Measurements from ENCODE around the gene ERLIN1. TPM values are rescaled to one million over a fixed set of nuclear protein-coding genes. Genes with fewer than 3 reads are reported as not detected.

ERLIN1 gene
- polyA plus RNA-seq, 4 donors: 6.5 to 88.5 (median 19.0) TPM

DNA sequence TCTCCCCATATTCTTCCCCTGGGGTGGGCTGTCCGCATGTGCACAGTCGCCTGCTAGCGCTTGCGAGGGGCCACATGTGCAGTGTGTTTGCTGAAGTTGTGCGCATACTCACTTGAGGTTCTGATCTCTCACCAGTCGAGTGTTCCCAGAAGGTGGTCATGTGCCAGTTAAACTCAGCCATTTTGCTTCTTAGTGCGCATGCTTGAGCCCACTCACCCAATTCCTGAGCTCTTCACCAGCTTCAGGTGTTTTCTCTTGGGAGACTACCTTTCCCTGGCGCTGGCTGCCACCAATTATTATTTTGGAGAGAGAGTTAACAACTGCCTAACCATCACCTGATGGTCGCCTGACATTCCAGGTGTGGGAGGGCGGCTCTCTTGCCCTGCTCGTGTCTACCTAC lies 79.0 kb downstream of the ERLIN1 start:
- WGBS, 3 donors: 80 to 82% (median 80%) methylated on average over 11 of the region's 11 CpGs
- FAIRE-seq: no peak

DNA sequence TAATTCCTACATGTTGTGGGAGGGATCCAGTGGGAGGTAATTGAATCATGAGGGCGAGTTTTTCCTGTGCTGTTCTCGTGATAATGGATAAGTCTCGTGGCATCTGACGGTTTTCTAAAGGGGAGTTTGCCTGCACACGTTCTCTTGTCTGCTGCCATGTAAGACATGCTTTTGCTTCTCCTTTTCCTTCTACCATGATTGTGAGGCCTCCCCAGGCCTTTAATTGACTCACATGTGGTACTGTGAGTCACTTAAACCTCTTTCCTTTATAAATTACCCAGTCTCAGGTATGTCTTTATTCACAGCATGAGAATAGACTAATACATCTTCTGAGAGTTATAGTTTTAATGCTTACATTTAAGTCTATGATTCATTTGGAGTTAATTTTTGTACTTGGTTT lies 81.5 kb downstream of the ERLIN1 start:
- no peak overlapping the region for H3K27ac ChIP-seq (ENCODE audit: low read depth in 1 of 3, low read length in 2 of 3)
- no peak for DNase-seq
- H3K27me3 ChIP-seq (ENCODE audit: control insufficient read depth in 3 of 3, insufficient read depth in 3 of 3, low read length in 3 of 3): peaks cover 0 to 3% (median 0%) of the 10 kb centered on the region in 3 donors
- WGBS, 3 donors: 84 to 91% (median 86%) methylated on average over 5 of the region's 5 CpGs
- H3K9me3 ChIP-seq (ENCODE audit: control insufficient read depth in 2 of 2, insufficient read depth in 1 of 2, low read depth in 1 of 2, low read length in 1 of 2): peaks cover 0 to 5% of the 10 kb centered on the region in 2 donors
- no peaks in the 10 kb centered on the region for H3K36me3 ChIP-seq (ENCODE audit: control insufficient read depth in 3 of 3, insufficient read depth in 2 of 3, low read depth in 1 of 3, low read length in 3 of 3)
- no peak for FAIRE-seq
- peaks cover 0 to 4% (median 0%) of the 10 kb centered on the region in 3 donors for H3K4me1 ChIP-seq (ENCODE audit: control insufficient read depth in 3 of 3, insufficient read depth in 2 of 3, low read depth in 1 of 3, low read length in 2 of 3)
- H3K4me3 ChIP-seq (ENCODE audit: low read depth in 1 of 3, low read length in 3 of 3): no peak overlapping the region

More for the DNA sequence above, 79.0 kb downstream of the ERLIN1 start:
- Histone ChIP-seq H3K9me3 (ENCODE audit: control insufficient read depth in 2 of 2, insufficient read depth in 1 of 2, low read depth in 1 of 2, low read length in 1 of 2) (peaks cover 0 to 5% of the 10 kb centered on the region in 2 donors), H3K27me3 (ENCODE audit: control insufficient read depth in 3 of 3, insufficient read depth in 3 of 3, low read length in 3 of 3) (peaks cover 0 to 3% (median 0%) of the 10 kb centered on the region in 3 donors), H3K36me3 (ENCODE audit: control insufficient read depth in 3 of 3, insufficient read depth in 2 of 3, low read depth in 1 of 3, low read length in 3 of 3) (no peaks in the 10 kb centered on the region), H3K4me3 (ENCODE audit: low read depth in 1 of 3, low read length in 3 of 3) (no peak overlapping the region), H3K27ac (ENCODE audit: low read depth in 1 of 3, low read length in 2 of 3) (no peak overlapping the region), H3K4me1 (ENCODE audit: control insufficient read depth in 3 of 3, insufficient read depth in 2 of 3, low read depth in 1 of 3, low read length in 2 of 3) (peaks cover 0 to under 1% (median 0%) of the 10 kb centered on the region in 3 donors)
- no peak for DNase-seq

DNA sequence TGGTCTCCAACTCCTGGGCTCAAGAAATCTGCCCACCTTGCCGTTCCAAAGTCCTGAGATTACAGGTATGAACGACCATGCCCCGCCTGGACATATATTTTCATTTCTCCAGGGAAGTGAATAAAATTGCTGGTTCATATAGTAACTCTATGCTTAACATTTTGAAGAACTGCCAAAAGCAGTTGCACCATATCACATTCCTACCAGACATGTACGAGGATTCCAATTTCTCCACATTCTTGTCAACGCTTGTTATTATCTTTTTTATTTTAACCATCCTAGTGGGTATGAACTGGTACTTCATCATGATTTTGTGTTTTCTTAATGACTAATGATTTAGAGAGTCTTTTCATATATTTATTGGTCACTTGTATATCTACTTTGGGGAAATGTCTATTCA lies 82.2 kb downstream of the ERLIN1 start:
- DNase-seq (no peak), FAIRE-seq (no peak)
- Histone ChIP-seq H3K9me3 (ENCODE audit: control insufficient read depth in 2 of 2, insufficient read depth in 1 of 2, low read depth in 1 of 2, low read length in 1 of 2) (peaks cover 0 to 5% of the 10 kb centered on the region in 2 donors), H3K4me1 (ENCODE audit: control insufficient read depth in 3 of 3, insufficient read depth in 2 of 3, low read depth in 1 of 3, low read length in 2 of 3) (peaks cover 0 to 4% (median 0%) of the 10 kb centered on the region in 3 donors), H3K36me3 (ENCODE audit: control insufficient read depth in 3 of 3, insufficient read depth in 2 of 3, low read depth in 1 of 3, low read length in 3 of 3) (no peaks in the 10 kb centered on the region), H3K27me3 (ENCODE audit: control insufficient read depth in 3 of 3, insufficient read depth in 3 of 3, low read length in 3 of 3) (peaks cover 0 to 1% (median 0%) of the 10 kb centered on the region in 3 donors), H3K4me3 (ENCODE audit: low read depth in 1 of 3, low read length in 3 of 3) (no peak overlapping the region), H3K27ac (ENCODE audit: low read depth in 1 of 3, low read length in 2 of 3) (no peak overlapping the region)
- 69 to 71% (median 70%) methylated on average over 5 of the region's 5 CpGs for WGBS, 3 donors

DNA sequence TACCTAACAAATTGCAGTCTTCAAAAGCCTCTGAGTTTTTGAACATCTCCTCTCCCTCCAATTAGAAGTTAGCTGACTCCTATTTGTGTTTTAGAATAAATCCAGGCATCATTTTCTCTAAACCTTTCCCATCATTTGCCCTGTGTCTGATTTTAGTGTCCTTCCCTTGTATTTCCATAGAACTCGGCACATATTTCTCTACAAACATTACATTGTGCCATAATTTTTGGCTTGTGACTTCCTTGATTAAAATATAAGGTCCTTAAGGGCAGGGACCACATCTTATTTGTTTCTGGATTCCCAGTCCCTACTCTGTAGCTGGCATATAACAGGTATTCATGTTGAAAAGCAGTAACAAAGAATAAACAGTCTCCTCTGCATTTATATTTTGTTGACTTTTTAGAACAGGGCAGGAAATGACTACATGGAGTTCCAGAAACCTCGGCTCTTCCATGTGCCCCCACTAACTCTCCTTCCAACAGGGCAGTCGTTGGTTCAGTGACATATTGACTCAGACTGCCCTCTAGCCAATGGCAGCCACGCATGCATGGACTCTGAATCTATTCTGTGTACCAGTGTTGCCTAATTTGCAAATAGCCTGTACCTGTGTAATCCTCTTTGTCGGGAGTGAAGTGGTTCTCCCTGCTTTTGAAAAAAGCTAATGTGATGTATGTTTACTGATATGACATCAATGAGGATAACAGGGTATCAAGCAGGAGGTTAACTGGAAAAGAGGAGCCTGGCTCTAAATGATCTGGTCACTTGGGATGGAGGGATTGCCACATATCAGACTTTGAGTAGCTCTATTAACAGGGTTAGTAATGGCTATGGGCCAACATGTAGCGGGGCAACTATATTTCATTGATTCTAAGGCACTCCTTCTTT lies 84.4 kb downstream of the ERLIN1 start:
- no peaks in the 10 kb centered on the region for H3K27me3 ChIP-seq (ENCODE audit: control insufficient read depth in 3 of 3, insufficient read depth in 3 of 3, low read length in 3 of 3)
- peaks cover 0 to 13% of the 10 kb centered on the region in 2 donors for H3K9me3 ChIP-seq (ENCODE audit: control insufficient read depth in 2 of 2, insufficient read depth in 1 of 2, low read depth in 1 of 2, low read length in 1 of 2)
- H3K36me3 ChIP-seq (ENCODE audit: control insufficient read depth in 3 of 3, insufficient read depth in 2 of 3, low read depth in 1 of 3, low read length in 3 of 3): no peaks in the 10 kb centered on the region
- DNase-seq (peak; percentile 57 to 75), FAIRE-seq (no peak)
- no peak overlapping the region for H3K27ac ChIP-seq (ENCODE audit: low read depth in 1 of 3, low read length in 2 of 3)
- WGBS, 3 donors: 10 to 46% (median 21%) methylated on average over 6 of the region's 6 CpGs
- peaks cover 0 to 4% (median 0%) of the 10 kb centered on the region in 3 donors for H3K4me1 ChIP-seq (ENCODE audit: control insufficient read depth in 3 of 3, insufficient read depth in 2 of 3, low read depth in 1 of 3, low read length in 2 of 3)
- no peak overlapping the region for H3K4me3 ChIP-seq (ENCODE audit: low read depth in 1 of 3, low read length in 3 of 3)

DNA sequence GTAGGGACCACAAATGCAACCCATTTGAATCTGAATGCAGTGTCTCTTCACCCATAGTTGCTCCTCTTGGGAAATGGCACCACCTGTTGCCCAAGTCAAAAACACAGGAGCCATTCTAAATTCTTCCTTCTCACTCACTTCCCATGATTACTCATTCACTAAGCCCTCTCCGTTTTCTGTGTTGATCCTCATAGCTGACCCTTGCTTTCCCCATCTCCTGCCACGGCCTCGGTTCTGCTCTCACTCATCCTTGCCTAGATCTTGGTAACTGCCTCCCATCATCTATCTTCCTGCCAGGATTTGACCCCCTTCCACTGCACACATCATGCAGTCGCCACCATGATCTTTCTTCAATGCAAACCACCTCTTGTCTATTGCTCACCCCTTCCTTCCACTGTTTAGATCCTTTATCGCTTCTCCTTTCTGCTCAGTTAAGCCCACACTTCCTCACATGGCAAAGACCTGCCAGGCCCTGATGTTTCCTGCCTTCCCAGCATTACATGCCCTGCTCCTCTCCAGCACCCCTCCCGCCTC lies 85.1 kb downstream of the ERLIN1 start:
- Histone ChIP-seq H3K36me3 (ENCODE audit: control insufficient read depth in 3 of 3, insufficient read depth in 2 of 3, low read depth in 1 of 3, low read length in 3 of 3) (no peaks in the 10 kb centered on the region), H3K9me3 (ENCODE audit: control insufficient read depth in 2 of 2, insufficient read depth in 1 of 2, low read depth in 1 of 2, low read length in 1 of 2) (peaks cover 0 to 13% of the 10 kb centered on the region in 2 donors), H3K4me3 (ENCODE audit: low read depth in 1 of 3, low read length in 3 of 3) (no peak overlapping the region), H3K27me3 (ENCODE audit: control insufficient read depth in 3 of 3, insufficient read depth in 3 of 3, low read length in 3 of 3) (no peaks in the 10 kb centered on the region), H3K27ac (ENCODE audit: low read depth in 1 of 3, low read length in 2 of 3) (no peak overlapping the region), H3K4me1 (ENCODE audit: control insufficient read depth in 3 of 3, insufficient read depth in 2 of 3, low read depth in 1 of 3, low read length in 2 of 3) (peaks cover 0 to 4% (median 0%) of the 10 kb centered on the region in 3 donors)
- FAIRE-seq: no peak
- peak in 1 of 2 donors; percentile 2 for DNase-seq
- 56 to 79% (median 58%) methylated on average over 6 of the region's 6 CpGs for WGBS, 3 donors

Other genes with a start within 250 kb of the ERLIN1 start
- gene DNMBP, start 176.1 kb downstream of the ERLIN1 start, polyA plus RNA-seq: 10 to 100 TPM; 18.4 to 52.2 (median 28.0) TPM
- under 1 TPM in 1 of 4 donors, not detected in 3; 0.99 TPM for gene CPN1, start 104.2 kb downstream of the ERLIN1 start, polyA plus RNA-seq
- gene CHUK, start 43.6 kb upstream of the ERLIN1 start, polyA plus RNA-seq: 10 to 100 TPM; 11.9 to 18.3 (median 14.1) TPM
- 10 to 100 TPM; 10.5 to 22.3 (median 18.8) TPM for gene CWF19L1, start 81.6 kb upstream of the ERLIN1 start, polyA plus RNA-seq
- gene BLOC1S2, start 100.7 kb upstream of the ERLIN1 start, polyA plus RNA-seq: 10 to 100 TPM; 33.3 to 47.6 (median 38.3) TPM
- gene PKD2L1, start 144.2 kb upstream of the ERLIN1 start, polyA plus RNA-seq: under 1 TPM in 3 of 4 donors, not detected in 1; 0.10 to 0.27 (median 0.19) TPM
- gene SCD, start 161.2 kb upstream of the ERLIN1 start, polyA plus RNA-seq: 100 to 1,000 TPM in 1 of 4 donors, 10 to 100 TPM in 3; 14.8 to 144 (median 22.2) TPM